Activated CD8-positive, alpha-beta memory T cell treated with anti-CD3 and anti-CD28 coated beads, Interleukin-2, amount 50 U/mL, for 1 hour (primary cell): ENCODE results near the gene VANGL1.

Experiments used
- DNase-seq: peaks from one replicate; pipeline ENCODE4 v3.0.0-alpha.2; 2020; ENCODE audit errors: extremely low read depth

VANGL1 gene

GRCh38 chr1:115744646-115745275 is 103.0 kb downstream of the VANGL1 start:
- no peak for DNase-seq

- DNase-seq, result no peak
Observed at GRCh38 chr1:115746021-115746690, 104.4 kb downstream of the VANGL1 start.
